GM12873 (cell line): ENCODE results near the gene PPEF1.

ENCODE experiments used
- TF ChIP-seq, protein P1 (sequence below): IDR thresholded peaks from 2 replicates; pipeline ENCODE4 v1.5.1; 2012; ENCODE audit warnings: low read depth, mild to moderate bottlenecking, moderate library complexity, low read length, control low read depth; ENCODE audit not compliant: insufficient read depth; ENCODE audit errors: missing control alignments

The PPEF1 gene, protein sequence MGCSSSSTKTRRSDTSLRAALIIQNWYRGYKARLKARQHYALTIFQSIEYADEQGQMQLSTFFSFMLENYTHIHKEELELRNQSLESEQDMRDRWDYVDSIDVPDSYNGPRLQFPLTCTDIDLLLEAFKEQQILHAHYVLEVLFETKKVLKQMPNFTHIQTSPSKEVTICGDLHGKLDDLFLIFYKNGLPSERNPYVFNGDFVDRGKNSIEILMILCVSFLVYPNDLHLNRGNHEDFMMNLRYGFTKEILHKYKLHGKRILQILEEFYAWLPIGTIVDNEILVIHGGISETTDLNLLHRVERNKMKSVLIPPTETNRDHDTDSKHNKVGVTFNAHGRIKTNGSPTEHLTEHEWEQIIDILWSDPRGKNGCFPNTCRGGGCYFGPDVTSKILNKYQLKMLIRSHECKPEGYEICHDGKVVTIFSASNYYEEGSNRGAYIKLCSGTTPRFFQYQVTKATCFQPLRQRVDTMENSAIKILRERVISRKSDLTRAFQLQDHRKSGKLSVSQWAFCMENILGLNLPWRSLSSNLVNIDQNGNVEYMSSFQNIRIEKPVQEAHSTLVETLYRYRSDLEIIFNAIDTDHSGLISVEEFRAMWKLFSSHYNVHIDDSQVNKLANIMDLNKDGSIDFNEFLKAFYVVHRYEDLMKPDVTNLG

DNA sequence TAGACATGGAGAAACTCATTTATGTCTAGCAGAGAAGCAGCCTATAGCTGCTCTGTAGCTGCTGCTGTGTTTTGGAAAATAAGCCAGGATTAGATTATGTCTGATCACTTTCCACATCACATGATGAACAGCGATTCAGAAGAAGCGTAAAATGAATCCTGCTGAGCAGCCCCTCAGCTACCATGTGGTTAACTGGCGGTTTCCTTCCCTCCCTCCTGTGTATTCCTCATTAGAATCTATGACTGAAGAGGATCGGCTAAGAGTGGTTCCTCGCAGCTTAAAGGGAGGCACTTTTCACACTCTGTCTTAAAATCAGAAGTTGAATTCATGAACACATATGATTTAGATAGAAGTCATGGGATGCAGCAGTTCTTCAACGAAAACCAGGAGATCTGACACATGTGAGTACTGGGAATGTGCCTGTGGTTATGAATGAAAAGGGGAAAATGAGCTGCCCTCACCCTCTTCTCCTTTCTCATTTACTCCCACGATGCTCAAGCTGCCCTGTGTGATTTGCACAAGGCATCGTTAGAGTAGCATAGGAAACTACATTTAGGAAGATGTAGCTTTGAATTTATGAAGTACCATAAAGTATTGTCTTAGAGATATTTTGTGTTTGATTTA is at the start of gene PPEF1:
PPEF1 (plus strand) TSS at position 220 of the 624 bp plus-strand sequence; CDS start at position 356, 136 bp downstream.
- TF ChIP-seq, protein P1, sequence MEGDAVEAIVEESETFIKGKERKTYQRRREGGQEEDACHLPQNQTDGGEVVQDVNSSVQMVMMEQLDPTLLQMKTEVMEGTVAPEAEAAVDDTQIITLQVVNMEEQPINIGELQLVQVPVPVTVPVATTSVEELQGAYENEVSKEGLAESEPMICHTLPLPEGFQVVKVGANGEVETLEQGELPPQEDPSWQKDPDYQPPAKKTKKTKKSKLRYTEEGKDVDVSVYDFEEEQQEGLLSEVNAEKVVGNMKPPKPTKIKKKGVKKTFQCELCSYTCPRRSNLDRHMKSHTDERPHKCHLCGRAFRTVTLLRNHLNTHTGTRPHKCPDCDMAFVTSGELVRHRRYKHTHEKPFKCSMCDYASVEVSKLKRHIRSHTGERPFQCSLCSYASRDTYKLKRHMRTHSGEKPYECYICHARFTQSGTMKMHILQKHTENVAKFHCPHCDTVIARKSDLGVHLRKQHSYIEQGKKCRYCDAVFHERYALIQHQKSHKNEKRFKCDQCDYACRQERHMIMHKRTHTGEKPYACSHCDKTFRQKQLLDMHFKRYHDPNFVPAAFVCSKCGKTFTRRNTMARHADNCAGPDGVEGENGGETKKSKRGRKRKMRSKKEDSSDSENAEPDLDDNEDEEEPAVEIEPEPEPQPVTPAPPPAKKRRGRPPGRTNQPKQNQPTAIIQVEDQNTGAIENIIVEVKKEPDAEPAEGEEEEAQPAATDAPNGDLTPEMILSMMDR, result no peak

DNA sequence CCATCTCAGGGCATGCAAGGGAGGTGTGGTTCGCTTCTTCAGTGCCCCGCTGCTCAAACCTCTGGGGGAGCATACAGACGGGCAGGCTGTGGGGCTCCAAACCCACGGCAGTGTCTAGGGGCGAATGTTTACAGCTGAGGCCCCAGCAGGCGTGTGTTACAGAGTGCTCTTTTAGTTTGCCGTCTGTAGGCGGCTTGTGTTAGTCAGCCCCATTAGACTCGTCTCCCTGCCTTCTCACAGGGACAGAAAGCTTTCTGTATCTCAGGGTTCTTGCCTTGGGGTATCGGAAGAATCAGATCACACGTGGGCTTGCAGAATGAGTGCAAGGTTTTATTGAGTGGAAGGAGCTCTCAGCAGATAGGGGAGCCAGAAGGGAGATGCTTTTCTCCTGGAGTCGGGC is 46.2 kb upstream of the PPEF1 start:
- TF ChIP-seq, protein P1, result no peak

DNA sequence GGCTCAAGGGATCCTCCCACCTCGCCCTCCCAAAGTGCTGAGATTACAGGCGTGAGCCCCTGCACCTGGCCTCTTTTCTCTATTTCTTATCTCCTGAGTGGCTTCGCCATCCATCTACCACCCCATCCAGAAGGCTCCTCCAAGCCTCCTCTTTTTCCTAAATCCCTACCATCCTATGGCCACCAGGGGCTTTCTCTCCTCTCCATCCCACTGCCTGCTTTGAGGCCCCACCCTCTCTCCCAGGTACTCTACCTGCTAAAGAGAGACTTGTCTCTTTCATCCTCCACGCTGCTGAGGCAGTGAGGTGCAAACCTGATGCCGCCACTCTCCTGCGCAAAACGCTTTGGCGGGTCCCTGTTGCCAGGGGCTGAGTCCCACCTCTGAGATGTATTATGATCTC is 42.5 kb upstream of the PPEF1 start:
- TF ChIP-seq, protein P1, result no peak

DNA sequence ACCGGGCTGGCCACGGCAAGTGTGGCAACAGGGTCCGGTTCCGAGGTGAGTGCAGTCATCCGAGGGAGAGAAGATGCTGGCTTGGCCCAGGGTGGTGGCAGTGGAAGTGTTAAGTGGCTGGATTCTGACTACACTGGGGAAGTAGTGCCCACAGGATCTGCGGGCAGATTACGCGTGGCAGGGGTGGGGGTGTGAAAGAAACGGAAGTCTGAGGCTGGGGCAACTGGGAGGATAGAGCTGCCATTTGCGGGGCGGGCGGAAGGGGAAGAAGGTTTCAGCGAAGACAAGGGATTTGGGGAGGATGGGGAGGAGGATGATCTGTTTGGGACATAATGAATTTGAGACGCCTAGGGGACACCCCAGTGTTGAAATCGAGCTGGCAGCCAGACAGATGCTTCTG is 40.8 kb upstream of the PPEF1 start:
- TF ChIP-seq, protein P1, result no peak

DNA sequence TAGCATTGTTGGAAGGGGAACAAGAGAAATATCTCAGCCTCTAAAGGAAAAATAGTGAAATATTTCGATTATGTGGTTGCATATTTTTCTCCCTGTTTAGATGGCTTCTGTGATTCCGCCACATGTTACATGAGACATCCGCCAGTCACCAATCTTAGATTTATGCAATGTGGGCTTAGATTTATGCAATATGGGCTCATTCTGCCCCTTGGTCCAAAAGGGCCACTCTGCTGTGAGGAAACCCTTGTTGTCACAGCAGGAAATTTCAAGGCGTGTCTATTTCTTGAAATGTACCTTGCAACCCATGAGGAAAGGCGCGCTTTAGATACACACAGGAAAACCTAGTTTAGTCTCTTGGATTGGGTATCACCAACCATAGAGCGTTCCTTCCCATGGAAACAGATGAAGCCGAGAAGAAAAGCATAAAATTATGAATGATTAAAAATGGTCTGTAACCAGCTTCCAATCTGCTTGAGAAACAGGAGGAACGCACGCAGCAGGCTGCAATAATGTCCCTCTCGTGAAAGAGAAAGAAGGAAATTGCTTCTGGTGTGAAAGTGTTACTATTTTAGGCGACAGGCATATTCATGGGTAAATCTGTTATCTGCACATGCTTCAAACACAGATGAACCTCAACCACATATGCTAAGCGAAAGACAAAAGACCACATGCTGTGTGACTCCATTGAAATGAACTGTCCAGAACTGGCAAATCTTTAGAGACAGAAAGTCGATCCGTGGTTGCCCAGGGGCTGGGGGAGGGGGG is 39.2 kb upstream of the PPEF1 start:
- TF ChIP-seq, protein P1, result no peak

DNA sequence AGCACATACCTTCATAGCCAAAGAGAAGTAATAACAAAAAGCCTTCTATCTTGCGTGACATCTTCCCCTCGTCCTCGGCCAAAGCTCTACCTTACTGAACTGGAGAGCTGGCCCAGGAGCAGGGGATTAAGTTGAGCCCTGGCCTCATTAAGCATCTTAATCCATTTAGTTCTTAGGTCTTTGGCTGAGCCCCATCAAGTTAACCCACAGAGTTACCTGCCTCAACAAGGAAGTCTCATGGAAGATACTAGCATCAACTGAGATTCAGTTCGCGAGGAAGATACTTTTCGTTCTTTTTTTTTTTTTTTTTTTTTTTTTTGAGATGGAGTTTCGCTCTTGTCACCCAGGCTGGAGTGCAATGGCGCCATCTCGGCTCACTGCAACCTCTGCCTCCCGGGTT is 35.4 kb upstream of the PPEF1 start, which contains the start of gene RS1:
RS1 (minus strand) TSS at position 101 of the 400 bp plus-strand sequence; CDS start at position 61, 40 bp downstream.
- TF ChIP-seq, protein P1, result no peak
